ENCODE data around the gene PGGHG. TPM values are rescaled to one million over a fixed set of nuclear protein-coding genes. Genes with fewer than 3 reads are reported as not detected.
"Not testable (repeated sequence)": the region's sequence is repeated elsewhere in the genome, so short reads cannot be mapped to it uniquely, and the experiment has no call there.

Gene PGGHG
- total RNA-seq, 1 donor from 2014 or later = 7.2 TPM

DNA sequence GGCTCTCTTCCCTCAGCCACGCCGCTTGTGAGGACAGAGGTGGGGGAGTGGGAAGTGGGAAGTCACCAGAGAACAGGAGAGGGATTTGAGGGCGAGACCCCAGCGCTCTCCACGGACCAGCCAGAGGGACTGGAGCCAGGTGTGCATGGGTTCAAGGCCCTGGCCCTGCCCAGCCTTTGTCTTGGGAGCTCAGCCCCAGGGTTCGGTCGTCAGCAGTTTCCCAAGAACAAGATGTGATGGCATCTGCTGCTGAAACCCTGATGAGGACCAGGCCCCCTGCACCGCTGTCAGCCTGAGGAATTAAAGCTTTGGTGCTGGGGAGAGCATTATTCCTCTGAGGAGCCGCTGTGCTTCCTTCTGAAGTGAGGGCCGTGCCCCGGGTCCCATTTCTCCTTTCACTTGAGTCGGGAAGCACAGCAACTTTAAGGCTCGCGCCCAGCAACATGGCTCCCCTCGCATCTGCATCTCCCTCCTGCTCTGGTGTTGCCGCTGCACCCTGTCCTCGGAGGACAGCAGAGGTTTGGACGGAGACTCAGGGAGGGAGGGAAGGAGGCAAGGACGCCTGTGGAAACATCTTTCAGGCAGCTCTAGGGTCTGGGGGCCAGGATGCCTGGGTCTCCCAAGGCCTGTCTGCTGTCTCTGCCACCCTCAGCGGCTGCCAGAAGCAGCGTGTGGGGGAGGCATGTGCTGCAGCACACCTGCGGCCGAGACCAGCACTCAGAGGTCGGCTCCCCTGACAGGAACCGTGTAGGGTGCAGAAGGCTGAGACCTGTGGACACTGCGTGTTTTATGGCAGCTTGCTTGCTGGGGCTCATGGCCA lies 6.6 kb downstream of the PGGHG start:
- ATAC-seq (no peak), DNase-seq (peak; percentile 27)
- intact Hi-C loops (cut with micrococcal nuclease) = no loop called here

GRCh38 chr11:296171-297050 lies 7.5 kb downstream of the PGGHG start:
- ATAC-seq = no peak
- intact Hi-C loops (cut with micrococcal nuclease) = no loop called here
- peak; percentile 27 for DNase-seq

- peak; percentile 6 for ATAC-seq
- intact Hi-C loops (cut with micrococcal nuclease) = no loop called here
- DNase-seq = peak; percentile 36
Observed at GRCh38 chr11:297051-297585, 8.2 kb downstream of the PGGHG start.

GRCh38 chr11:297586-298405 lies 8.9 kb downstream of the PGGHG start:
- ATAC-seq (peak; percentile 58), DNase-seq (peak; percentile 63)
- intact Hi-C loops (cut with micrococcal nuclease) = no loop called here

DNA sequence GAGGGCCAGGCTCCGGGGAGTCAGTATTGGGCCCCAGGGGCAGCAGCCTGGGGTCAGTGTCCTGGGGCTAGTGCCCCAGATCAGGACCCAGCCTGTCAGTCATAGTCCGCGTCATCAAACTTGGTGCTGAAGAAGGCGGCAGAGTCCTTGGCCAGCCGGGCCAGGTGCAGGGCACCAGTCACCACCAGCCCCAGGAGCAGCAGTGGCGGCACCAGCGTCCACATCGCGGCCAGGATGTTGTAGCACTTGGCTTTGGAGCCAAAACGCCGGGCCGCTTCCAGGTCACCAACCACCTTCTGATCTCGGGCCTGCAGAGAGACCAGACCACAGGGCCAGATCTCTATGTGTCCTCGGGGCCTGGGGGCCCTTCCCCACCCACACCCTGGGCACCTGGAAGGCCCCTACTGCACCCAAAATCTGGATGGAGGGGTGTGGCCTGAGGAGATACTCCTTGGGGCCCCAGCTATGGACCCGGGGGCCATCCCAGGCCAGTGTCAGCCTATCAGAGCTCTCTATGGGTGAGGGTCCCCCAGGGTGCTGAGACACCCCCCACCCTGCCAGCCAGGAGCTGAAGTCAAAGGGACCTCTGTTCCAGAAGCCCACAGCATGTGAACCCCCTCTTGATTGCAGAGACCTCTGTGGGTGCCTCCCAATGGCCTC lies 9.6 kb downstream of the PGGHG start:
- intact Hi-C loops (cut with micrococcal nuclease) = no loop called here
- DNase-seq (peak; percentile 44), ATAC-seq (peak; percentile 3)

- peak; percentile 33 for DNase-seq
- no peak for ATAC-seq
- intact Hi-C loops (cut with micrococcal nuclease) = no loop called here
Observed at GRCh38 chr11:299081-299891, 10.4 kb downstream of the PGGHG start, which contains the start of gene IFITM5. TSS of gene IFITM5 (minus strand) at chr11:299526. CDS start at chr11:299490, 36 bp downstream.

DNA sequence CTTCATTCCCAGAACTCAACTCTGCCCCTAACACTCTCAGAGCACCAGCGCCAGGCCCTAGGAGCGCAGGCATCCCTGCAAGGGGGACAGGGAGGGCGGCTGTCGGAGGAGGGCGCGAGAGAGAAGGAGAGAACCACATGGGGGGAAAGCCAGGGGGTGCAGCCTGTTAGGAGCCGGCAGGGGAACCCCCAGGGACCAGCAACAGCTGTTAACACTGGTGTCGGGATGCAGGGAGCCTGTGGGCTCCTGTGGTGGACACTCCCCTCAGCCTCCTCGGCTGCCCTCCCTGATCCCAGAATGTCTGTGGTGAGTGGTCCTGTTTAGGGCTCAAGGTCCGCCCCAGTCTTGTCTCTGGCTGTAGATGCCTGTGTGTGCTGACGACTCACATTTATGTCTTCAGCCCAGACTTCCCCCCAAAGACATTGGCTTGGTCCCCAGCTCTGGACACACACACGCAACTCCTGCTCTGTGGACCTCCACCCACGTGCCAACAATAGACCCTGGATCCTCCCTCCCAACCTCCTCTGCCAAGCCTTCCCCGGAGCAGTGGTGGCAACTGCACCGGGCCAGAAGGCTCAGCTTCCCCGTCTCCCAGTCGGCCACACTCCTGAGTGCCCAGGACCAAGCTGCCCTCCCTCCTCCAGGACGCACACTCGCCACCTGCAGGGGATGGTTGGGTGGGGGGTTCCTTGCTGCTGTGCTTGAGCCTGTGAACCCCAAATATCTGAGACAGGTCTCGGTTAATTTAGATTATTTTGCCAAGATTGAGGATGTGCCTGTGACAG lies 11.2 kb downstream of the PGGHG start:
- no peak for ATAC-seq
- peak; percentile 36 for DNase-seq
- intact Hi-C loops (cut with micrococcal nuclease) = no loop called here

DNA sequence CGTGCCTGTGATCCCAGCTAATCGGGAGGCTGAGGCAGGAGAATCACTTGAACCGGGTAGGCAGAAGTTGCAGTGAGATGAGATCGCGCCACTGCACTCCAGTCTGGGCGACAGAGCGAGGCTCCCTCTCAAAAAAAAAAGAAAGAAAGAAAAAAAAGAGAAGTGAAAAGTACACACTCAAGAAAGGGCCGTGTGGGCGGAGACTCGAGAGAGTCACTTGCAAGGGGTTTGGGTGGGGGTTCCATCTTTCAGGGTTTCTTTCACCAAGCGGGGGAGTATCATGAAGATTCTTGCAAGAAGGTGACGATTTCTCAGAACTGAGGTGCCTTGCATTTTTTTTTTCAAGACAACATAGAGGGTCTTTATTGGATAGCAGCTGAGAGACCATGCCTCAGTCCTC lies 14.4 kb downstream of the PGGHG start:
- DNase-seq (no peak), ATAC-seq (no peak)
- intact Hi-C loops (cut with micrococcal nuclease) = no loop called here

GRCh38 chr11:304061-304506 lies 15.2 kb downstream of the PGGHG start:
- peak; percentile 41 for DNase-seq
- intact Hi-C loops (cut with micrococcal nuclease) = no loop called here

GRCh38 chr11:304915-305843 lies 16.3 kb downstream of the PGGHG start:
- peak; percentile 15 for ATAC-seq
- peak; percentile 78 for DNase-seq
- intact Hi-C loops (cut with micrococcal nuclease) = no loop called here

More at GRCh38 chr11:304061-304506, 15.2 kb downstream of the PGGHG start:
- ATAC-seq = no peak

DNA sequence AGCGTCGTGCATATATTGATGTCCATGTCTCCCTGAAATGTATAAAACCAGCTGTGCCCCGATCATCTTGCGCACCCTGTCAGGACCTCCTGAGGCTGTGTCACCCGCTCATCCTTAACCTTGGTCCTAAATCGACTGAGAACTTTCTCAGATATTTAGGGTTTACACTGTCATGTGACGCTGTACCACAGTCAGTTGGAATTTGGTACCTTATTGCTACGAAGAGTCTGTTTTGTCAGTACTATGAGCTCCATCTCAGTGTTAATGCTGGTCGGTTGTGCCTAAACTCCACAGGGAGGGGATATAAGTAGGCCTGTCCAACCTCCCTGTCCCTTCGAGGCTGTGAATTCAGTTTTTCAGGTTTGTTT lies 16.9 kb downstream of the PGGHG start:
- intact Hi-C loops (cut with micrococcal nuclease) = no loop called here
- no peak for DNase-seq

GRCh38 chr11:306645-307371 lies 17.9 kb downstream of the PGGHG start:
- intact Hi-C loops (cut with micrococcal nuclease) = no loop called here
- DNase-seq = no peak

More for the DNA sequence above, 16.9 kb downstream of the PGGHG start:
- ATAC-seq = no peak

DNA sequence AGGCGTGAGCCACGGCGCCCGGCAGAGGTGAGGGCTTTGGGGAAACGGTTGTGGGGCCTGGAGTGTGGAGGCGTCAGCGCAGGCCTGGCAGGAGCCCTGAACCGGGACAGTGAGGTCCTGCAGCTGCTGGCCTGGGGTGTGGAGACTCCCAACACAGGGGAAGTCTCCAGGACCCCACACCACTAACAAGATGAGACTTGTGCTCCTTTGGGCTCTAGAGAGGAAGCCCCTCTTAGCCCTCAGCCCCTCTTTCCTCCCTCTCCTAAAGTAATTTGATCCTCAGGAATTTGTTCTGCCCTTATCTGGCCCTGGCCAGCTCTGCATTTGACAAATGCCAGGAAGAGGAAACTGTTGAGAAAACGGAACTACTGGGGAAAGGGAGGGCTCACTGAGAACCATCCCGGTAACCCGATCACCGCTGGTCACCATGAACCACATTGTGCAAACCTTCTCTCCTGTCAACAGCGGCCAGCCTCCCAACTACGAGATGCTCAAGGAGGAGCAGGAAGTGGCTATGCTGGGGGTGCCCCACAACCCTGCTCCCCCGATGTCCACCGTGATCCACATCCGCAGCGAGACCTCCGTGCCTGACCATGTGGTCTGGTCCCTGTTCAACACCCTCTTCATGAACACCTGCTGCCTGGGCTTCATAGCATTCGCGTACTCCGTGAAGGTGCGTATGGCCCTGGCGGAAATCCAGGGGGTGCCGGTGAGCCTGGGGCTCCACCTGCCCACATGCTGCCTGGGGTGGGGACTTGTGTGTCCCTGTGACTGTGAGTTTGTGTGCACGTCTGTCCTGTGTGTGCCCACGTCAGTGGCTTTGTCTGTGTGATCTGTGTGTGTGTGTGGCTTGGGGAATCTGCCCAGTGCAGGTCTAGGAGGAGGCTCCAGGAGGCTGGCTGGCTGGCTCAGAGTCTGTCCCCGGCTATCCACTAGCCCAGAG lies 19.1 kb downstream of the PGGHG start, which contains the start of gene IFITM2:
IFITM2 (plus strand) TSS at position 51 of the 943 bp plus-strand sequence; CDS start at position 428, 377 bp downstream.
- intact Hi-C loops (cut with micrococcal nuclease) = not testable (repeated sequence)
- ATAC-seq (peak; percentile 66), DNase-seq (peak; percentile 78)

More at GRCh38 chr11:306645-307371, 17.9 kb downstream of the PGGHG start:
- no peak for ATAC-seq
